ENCODE measurements around the gene RNF213.

The RNF213 gene

GRCh38 chr17:80260791-80261158 lies at the start of gene RNF213:
Gene RNF213 (plus strand): TSS chr17:80260852. CDS start chr17:80263682, 2,830 bp downstream.
- DNase-seq (ENCODE audit: low read depth in 2 of 2): no peak

DNA sequence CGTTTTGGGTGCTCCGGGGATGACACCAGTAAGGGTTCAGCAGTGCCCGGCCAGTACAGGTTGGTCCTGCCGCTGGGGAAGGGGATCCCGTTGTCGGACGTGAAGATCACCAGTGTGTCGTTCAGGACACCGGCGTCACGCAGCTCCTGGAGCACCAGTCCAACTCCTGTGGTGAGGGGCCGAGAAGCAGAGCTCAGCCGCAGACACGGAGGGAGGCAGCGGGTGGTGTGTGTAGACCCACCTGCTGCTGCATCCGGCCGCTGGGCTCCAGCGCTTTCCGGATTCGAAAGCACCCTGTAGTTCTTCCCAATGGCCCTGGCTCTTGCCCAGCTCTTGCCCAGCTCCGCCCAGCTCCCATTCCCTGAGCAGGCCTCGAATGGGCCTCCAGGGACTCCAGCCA lies 48.5 kb upstream of the RNF213 start:
- no peak for DNase-seq (ENCODE audit: low read depth in 2 of 2)

GRCh38 chr17:80212511-80212910 lies 48.1 kb upstream of the RNF213 start:
- no peak for DNase-seq (ENCODE audit: low read depth in 2 of 2)

DNA sequence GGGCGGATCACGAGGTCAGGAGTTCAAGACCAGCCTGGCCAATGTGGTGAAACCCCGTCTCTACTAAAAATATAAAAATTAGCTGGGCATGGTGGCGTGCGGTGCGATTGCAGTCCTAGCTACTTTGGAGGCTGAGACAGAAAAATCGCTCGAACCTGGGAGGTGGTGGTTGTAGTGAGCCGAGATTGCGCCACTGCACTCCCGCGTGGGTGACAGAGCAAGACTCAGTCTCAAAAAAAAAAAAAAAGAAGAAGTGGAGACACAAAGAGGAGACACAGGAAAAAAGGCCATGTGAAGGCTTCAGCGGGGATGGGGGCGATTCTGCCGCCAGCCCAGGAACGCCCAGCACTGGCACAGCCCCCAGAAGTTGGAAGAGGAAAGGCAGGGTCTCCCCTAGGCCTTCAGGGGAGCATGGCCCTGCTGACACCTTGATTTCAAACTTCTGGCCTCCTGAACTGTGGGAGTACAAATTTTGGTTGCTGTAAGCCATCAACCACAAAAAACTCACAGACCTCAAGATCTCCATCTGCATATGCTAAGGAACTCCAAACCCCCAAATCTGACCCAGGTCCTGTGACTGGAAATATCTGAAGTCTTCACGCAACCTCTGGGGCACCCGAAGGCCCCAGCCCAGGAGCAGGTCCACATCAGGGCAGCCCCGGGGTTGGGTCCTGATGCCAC lies 47.5 kb upstream of the RNF213 start:
- DNase-seq (ENCODE audit: low read depth in 2 of 2): no peak

DNA sequence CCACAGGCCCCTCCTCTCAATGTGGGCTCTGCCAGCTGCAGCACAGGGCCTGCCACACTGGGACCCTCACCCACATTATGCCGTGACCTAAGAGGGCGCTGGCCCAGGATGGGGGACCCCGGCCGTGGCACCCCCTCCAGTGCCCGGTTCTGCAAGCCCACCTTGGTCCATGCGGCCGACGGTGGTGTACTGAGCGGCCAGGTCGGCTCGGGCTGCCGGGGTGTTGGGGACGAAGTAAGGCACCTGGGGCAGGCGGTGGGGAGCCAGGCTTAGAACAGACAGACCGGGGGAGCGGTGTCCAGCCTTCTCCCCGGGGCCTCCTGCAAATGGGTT lies 47.0 kb upstream of the RNF213 start:
- no peak for DNase-seq (ENCODE audit: low read depth in 2 of 2)

DNA sequence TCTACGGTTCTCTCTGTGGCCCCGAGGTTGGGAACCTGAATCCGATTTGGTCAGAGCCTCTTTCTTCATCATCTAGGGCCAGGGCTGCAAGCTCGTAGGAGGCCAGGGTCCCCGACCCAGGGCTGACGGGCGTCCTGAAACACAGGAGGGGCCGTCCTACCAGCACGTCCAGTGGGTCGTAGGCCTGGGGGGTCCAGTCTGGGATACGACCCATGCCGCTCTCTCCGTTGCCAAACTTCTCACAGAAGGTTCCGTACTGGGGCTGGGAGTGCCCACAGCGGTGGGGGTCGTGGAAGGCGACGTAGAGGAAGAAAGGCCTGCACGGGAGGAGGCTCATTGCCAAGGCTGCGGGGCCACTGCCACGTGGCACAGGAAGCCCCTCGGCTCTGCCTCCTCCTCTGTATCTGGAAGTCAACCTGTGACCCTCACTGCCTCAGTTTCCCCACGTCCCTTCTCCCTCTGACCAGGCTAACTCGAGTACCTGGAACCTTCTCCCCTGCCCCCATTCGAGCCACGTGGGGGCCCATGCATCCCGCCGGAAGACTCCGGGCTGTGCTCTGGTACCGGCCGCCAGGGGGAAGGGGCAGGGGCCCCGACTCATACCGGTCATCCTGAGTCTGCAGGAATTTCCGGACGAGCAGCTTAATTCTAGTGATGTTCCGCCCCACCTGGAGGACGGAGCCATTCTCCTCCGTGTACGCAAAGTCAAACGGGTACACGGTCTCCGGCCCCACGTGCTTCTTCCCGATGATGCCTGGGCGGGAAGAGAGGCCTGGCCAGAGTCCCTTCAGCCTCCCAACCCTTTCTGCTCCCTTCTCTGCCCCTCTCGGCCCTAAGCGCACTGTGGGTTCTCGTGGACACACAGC lies 46.4 kb upstream of the RNF213 start:
- DNase-seq (ENCODE audit: low read depth in 2 of 2): no peak

DNA sequence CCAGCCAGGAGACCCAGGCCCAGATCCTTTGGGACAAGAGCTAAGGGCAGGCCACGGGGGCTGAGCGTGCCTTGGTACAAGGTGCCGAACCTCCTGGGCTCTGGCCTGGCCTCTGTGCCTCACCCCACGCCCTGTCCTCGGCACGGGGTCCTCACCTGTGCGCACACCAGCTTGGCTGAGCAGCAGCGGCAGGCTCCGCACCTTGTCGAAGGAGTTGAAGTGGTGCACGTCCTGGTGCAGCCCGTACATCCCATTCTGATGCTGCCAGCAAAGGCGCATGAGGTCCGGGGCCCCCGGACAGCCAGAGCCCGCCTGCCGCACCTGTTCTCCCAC lies 45.8 kb upstream of the RNF213 start:
- no peak for DNase-seq (ENCODE audit: low read depth in 2 of 2)

GRCh38 chr17:80216473-80217456 lies 43.9 kb upstream of the RNF213 start:
- no peak for DNase-seq (ENCODE audit: low read depth in 2 of 2)

DNA sequence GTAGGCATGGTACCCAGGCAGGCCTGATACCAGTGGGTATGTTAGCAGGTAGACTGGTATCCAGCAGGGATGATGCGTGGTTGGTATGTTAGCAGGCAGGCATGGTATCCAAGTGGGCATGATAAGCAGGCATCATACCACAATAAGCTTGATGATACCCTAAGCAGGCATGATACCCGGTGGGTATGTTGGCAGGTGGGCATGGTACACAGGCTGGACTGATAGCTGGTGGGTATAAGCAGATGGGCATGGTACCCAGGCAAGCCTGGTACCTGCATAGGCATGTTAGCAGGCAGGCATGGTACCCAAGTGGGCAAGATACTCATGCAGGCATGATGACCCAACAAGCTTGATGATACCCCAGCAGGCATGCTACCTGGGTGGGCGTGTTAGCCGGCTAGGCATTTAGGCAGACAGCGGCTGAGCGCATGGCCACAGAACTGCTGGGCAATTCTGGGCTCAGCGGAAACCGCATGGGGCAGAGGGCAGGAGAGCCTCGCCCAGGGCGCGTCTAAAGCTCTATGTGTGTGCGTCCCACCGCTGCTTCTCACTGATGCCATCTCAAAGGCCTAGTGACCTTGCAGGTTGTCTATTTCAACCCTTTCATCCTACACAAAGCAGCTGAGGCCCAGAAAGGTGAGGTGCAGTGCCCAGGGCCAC lies 42.8 kb upstream of the RNF213 start:
- DNase-seq (ENCODE audit: low read depth in 2 of 2): no peak

GRCh38 chr17:80218391-80218790 lies 42.3 kb upstream of the RNF213 start:
- DNase-seq (ENCODE audit: low read depth in 2 of 2): no peak

DNA sequence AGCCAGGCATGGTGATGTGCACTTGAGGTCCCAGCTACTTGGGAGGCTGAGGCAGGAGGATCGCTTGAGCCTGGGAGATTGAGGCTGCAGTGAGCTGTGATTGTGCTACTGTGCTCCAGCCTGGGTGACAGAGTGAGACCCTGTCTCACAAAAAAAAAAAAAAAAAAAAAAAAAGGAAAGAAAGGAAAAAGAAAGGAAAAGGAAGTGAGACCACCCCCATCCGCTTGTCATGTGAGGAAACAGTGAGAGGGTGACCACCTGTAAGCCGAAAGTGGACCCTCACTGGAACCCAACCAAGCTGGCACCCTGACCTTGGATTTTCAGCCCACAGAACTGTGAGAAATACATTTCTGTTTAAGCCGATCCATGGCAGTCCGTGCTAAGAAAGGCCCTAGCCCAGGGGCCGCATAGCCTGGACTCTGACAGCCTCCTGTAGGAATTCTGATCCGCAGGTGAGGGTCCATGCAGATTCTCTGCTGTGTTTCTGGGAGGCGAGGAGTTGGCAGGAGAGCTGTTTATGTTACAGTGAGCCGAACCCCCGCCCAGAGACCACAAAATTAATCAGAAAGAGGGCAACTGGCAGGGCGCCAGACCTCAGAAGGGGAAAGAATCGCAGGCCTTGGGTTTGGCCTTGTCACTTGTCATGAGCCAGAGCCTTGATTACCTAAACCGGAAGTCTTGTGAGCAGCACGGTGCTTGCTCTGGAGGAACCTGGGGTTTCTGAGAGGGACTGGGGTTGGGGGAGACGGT lies 41.5 kb upstream of the RNF213 start:
- DNase-seq (ENCODE audit: low read depth in 2 of 2): peak; percentile 30 to 33

GRCh38 chr17:80219763-80220053 lies 40.9 kb upstream of the RNF213 start:
- DNase-seq (ENCODE audit: low read depth in 2 of 2): no peak

DNA sequence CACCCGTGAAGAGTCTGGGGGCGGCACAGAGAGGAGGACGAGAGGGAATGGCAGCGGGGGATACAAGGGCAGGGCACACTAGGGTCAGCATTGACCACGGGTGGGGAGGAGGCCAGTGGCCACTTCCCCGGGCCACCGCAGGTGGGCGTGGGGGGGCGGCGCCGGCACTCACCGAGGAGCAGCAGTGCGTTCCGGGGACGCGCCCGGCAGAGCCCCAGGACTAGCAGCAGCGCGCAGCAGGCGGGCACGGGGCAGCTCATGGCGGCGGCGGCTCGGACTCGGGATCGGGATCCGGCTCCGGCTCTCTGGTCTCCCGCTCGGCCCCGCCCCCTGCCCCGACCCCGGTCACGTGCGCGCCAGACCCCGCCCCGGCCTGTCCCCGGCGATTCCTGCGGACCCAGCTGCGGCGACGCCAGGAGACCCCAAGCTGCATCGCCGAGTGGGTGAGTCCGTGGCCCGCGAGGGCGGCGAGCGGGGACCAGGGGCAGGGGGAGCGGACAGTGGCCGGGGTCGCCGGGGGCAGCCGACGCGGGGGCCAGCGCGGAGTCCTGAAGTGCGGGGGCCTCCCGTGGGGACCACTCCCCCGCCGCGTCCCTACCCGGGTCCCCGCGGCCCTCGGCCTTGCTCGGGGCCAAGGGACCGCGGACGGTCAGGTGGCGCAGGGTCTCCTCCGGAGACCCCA lies 40.5 kb upstream of the RNF213 start, which contains the start of the genes SGSH and SLC26A11:
Gene SGSH, minus strand, starts transcription at position 280 of the 682 bp plus-strand sequence. Its CDS starts 20 bp downstream, at position 260.
Gene SLC26A11, plus strand, starts transcription at position 374 of the 682 bp plus-strand sequence. CDS start 1,134 bp downstream, outside the sequence.
- DNase-seq (ENCODE audit: low read depth in 2 of 2): no peak

DNA sequence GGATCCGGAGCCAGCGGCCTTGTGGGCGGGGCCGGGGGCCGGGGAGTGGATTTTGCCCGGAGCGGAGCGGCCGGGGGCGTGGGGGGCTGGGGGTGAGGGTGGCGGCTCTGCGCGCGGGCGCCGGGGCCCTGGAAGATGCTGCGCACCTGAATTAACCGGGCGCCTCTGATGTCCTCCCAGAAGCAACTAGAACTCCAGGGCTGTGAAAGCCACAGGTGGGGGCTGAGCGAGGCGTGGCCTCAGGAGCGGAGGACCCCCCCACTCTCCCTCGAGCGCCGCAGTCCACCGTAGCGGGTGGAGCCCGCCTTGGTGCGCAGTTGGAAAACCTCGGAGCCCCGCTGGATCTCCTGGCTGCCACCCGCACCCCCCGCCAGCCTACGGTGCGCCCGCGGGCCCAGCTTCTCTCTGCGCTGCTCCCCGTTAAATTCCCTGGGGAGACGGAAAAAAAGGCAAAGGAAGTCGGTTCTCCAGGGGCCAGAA lies 39.9 kb upstream of the RNF213 start:
- no peak for DNase-seq (ENCODE audit: low read depth in 2 of 2)

DNA sequence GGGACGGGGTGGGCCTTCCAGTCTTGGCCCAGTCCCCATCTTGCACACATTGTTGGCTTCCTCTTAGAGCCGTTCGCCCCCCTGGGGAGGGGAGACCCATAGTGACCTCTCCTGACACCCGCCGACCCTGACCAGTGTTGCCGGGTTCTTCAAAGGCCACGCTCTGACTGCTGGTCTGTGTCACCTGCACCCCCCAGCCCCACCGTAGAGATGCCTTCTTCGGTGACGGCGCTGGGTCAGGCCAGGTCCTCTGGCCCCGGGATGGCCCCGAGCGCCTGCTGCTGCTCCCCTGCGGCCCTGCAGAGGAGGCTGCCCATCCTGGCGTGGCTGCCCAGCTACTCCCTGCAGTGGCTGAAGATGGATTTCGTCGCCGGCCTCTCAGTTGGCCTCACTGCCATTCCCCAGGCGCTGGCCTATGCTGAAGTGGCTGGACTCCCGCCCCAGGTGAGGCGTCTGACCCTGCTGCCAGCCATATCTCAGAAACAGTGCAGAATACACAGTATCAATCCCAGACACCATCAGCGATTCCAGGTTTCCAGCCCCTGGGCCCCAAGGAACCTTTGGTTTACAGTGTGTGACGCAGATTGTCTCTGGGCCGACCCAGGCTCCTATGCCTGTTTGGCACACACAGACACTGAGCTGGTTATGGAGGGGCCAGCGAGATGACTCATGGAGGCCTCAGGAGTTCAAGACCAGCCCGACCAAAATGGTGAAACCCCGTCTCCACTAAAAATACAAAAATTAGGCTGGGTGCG lies 39.1 kb upstream of the RNF213 start:
- DNase-seq (ENCODE audit: low read depth in 2 of 2): no peak

- no peak for DNase-seq (ENCODE audit: low read depth in 2 of 2)
These were observed 38.1 kb upstream of the RNF213 start for GRCh38 chr17:80222376-80223141.

DNA sequence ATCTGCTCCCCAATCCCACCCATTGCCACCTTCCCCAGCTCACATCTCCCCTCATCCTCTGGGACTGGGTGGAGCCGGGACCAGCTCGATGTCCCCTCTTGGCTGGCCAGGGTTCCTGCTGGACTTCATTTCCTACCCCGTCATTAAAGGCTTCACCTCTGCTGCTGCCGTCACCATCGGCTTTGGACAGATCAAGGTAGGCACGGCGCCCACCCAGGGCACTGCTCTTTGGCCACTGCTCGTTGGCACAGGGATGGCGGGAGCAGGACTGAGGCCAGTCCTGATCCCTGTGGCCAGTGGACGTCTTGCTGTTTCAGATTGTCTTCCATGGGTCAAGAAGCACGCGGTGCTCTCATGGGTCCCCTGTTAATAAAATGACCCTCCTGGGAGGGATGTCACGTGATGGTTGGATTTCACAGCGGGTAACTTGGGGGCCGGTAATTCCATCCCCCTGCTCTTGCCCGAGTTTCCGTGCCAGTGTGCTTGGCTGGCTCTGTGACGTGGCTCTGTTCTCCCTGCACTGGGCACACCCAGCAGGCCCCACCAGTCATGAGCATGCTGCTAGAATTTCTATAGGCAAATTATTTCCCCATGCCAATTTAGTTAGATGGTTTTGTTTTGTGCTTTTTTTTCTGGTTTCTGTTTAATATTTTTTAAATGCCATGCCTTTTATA lies 37.4 kb upstream of the RNF213 start:
- DNase-seq (ENCODE audit: low read depth in 2 of 2): no peak

GRCh38 chr17:80223838-80224497 lies 36.7 kb upstream of the RNF213 start:
- no peak for DNase-seq (ENCODE audit: low read depth in 2 of 2)
